GM21576 (cell line): ENCODE measurements around the gene CCNY.
"Not testable (repeated sequence)": the region's sequence is repeated elsewhere in the genome, so short reads cannot be mapped to it uniquely, and the experiment has no call there.

Experiments
- ATAC-seq: cut with Tn5 transposase; IDR thresholded peaks from one replicate; pipeline ENCODE4 v1.9.1; 2021; ENCODE audit warnings: mild to moderate bottlenecking, moderate library complexity; ENCODE audit not compliant: unreplicated experiment

Gene CCNY

DNA sequence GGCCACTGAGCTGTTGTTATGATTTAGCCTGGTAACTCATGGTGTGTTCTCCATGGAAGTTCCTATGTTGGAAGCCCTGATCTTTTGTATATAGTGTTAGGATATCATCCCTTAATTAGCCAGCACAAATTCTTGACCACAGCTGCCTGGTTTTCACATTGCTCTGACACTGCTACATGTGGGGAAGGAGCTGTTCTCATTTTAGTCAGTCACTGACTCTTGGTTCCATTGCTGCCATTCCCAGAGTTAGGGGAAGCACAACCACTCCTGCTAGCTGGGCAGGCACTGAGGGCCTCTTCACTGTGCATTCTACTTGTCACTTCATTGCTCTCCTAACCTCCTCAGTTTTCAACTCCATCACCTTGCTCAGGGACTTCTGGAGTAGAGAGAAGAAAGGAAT is 170.4 kb downstream of the CCNY start:
- ATAC-seq, result no peak

DNA sequence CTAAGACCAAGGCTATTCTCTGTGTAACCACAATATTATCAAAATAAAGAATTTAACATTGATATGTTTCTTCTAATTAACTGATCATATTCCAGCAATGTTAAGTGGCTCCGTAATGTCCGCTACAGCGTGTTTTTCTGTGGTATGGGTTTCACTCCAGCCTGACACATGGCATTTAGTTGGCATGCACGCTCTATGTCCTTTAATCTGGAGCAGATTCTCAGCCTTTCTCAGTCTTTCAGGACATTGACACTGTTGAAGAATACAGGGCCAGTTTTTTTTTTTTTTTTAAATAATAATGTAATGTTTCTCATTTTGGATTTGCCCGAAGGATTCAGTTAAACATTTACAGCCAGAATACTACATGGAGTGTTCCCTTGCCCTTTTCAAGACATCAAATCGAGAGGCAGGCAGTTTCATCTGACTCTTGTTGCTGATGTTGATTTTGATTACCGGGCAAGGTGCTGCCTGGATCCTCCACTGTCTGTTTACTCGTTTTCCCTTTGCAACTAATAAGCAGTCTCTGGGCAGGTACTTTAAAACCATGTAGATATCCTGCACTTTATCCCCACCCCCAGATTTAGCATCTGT is 171.3 kb downstream of the CCNY start:
- ATAC-seq, result no peak

DNA sequence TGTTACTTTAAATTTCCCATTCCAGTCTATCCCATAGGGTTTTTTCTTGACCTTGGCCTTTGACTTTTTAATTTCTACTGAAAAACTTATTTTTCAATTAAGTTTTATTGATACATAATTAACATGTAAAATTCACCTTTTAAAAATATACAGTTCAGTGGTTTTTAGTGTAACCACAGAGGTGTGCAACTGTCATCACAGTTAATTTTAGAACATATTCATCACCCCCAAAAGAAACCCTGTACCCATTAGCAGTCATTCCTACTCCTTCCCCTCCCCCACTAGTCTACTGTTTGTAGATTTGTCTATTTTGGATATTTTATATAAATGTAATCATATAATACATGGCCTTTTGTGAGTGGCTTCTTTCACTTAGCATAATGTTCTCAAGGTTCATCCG is 172.3 kb downstream of the CCNY start:
- no peak for ATAC-seq

DNA sequence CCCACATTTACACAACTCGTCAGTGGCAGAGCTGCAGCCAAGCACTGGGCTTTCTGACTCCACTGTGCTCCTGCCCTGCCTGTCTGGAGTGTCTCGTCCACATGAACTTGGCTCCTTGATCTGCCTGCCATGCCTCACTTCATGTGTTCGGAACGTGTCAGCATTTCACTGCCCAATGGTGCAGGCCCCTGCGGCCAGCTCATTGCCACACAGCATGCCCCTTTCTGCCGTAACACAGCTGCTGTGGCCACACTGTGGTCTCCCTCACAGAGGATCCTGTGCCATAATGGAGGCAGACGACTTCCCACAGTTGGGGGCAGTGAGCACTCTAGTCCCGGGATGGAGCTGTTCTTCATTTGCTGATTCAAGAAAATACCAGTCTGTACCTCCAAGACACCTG is 174.6 kb downstream of the CCNY start:
- no peak for ATAC-seq

DNA sequence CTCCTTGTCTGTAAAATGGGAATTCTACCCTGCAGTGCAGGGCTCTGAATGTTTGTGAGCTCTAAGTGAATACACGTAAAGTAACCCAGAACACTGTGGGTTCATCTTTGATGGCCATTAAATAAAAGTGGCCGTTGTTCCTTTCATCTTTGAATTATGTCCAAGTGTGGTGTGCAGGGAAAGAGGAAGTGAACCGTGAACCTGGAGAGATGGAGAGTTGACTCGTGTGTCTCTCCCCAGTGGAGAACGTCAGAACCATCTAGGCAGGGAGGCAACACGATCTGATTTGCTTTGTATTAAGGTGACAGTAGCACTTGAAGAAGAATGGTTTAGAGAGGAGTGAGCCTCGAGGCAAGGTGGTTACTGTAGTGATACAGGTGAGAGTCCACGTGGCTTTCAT is 175.3 kb downstream of the CCNY start:
- no peak for ATAC-seq

DNA sequence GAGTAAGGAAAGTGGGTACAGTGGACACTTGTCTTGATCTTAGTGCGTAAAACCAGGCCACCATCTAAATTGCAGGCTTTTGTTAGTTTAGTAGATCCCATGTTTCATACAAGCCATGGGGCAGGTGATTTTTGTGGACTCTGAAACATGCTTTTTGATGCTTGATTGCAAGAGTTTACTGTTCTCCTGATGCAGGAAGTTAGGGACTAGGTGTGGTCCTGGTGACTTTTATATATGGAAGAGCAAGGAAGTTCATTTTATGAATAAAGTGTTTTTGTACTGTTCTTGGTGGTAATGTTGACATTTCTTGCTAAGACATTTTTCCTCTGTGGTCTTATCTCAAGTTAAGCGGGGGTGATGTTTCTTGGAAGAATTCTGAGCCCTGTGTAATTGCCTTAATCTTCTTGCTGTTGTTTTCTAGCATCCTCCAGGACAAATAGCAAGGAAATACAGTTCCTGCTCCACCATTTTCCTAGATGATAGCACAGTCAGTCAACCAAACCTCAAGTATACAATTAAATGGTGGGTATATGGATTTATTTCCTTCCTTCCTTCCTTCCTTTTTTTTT is 179.9 kb downstream of the CCNY start:
- ATAC-seq, result no peak

DNA sequence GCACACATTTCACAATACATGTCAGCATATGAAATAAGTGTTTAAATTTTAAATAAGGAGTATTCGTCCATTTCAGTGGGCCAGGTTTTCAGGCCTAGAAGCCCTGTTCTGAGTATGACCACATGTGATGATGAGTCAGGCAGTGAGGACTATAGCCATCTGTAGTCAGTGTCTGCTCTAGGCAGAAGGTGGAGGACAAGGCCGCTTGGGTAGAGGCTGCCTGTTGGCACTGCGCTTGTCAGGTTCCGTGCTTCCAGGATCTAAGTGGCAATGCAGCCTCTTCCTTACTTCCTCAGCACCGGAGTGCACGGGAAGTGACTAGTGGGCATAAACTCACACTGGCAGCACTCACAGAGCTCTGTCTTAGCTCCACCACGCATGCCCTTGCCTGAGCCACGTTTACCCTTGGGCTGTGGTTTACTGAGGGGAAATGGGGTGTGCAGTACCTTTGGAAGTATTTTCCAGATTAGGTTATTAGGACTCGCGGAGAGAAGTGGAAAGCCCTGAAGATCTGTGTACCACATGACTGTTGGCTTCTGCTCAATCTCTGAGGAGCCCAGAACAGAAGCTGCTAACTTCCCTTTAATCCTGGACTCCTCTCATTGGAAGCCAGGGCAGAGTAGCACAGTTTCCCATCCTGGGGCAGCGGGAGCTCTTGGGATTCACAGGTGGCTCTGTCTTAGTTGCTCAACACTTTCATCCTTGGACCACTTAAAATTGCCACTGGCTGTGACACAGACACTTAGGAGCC is 181.3 kb downstream of the CCNY start:
- ATAC-seq, result no peak

DNA sequence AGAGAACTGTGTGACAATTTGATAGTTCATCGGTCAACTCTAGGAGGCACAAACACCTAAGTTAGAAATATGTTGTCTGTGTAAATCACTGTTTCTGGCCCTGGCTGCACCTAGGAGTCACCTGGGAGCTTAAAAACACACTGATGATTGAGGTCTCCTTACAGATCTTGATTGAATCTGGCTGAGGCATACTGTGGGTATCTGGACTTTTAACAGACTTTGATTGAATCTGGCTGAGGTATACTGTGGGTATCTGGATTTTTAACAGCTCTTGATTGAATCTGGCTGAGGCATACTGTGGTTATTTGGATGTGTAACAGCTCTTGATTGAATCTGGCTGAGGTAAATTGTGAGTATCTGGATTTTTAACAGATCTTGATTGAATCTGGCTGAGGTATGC is 181.9 kb downstream of the CCNY start:
- not testable (repeated sequence) for ATAC-seq

DNA sequence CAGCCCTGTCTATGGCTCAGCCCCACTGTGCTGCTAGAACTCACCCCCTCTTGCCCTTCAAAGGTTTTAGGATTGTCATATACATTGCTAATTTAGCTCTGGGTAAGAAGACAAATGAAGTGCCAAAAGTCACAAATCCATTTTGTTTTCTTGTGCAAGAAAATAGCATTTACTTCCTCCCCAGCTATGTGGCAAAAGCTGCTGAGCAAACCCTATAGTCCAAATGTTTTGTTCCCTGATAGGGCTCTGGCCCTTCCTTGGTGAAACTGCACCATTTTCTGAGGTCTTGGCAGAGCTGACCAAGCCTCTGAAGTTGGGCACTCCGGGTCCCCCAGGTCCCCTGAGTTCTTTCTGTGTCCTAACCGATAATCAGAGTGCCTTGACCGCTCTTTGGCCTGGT is 184.7 kb downstream of the CCNY start:
- no peak for ATAC-seq

DNA sequence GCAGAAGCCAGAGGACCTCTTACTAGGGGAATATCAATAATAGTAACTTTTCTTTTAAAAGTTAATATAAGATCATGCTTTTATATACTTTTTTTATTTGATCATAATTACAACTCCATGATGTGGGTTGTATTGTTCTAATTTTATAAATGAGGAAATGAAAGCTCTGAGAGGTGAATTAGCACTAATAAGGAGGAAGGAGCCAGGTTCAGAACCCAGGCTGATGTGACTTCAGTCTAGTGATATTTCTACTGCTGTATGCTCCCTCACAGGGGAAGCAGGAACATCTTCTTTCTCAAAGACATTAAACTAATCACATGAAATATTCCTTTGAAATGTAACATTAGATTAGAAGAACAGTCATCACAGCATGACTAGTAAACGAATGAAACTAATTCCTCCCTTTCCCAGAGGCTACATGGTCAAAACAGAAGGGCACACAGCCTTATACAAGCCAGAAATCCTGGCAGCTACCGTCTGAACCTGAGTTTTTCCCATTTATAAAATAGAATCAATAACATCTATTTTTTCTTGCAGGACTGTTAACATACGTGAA is 187.4 kb downstream of the CCNY start:
- no peak for ATAC-seq

DNA sequence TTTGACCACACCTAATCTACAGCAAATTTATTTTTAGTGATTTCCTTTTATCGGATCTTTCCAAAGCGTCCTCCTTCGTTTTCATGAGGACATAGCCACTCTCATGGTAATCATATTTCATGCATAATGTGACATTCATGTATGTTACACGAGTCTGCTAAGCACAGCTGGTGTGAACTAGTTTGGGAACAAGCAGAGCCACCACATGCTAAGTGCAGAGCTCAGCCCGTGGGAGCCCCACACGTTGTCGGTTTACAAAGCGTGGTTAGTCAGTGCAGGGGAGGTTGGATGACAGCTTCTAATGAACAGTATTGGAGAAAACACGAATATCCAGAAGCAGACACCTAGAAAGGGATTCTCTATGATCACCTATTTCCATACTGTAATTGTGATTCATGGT is 190.4 kb downstream of the CCNY start:
- no peak for ATAC-seq

DNA sequence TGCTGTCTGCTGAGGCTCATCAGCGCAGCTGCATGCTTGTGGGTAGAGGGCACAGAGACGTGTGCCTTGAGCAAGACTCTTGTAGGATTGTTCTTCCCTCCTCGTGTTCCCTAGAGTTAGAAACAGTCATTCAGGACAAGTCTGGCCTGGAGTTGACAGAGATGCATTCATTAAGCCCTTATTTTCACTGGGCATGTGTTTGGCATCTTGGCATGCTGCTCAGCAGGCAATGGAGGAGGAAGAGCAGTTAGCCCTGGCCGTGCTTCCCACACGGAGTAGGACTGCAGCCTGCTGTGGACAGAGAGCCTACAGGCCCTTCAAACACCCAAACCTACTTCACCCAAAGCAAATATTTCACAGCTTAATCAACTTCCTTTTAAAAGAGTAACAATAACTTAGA is 195.8 kb downstream of the CCNY start:
- ATAC-seq, result no peak

DNA sequence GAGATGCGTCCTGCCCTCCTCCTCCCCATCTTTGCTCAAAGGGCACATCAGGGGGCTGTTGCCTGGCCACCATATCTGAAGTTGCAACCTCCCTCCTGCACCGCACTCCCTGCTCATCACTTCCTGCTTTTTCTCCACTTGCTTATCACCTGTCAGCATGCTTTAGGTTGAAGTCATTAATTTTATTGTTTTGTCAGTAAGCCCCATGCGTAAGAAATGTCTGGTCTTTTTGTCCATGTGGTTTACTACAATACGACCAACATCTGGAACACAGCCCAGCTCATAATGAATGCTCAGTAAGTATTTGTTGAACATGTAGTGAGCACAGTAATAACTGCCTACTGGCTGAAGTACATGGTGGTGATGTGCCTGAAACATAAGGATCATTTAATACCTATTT is 197.3 kb downstream of the CCNY start:
- ATAC-seq, result no peak

DNA sequence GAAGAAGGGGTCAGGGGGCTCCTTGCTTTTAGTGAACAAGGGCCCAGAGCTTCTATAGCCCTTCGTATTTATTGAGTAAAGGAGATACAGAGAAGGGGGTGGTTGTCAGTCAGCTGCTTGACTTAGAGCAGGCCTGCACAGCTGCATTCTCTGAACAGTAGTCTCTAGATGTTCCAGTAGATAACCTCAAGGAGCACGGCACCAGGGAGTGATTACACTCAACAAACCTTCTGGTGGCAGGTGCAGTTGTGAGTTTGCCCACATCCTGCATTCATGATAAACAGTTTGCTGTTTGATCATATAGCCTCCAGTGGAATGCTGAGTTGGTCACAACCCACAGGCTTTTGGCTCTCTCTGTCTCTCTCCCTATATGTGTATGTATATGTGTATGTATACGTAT is 198.8 kb downstream of the CCNY start:
- no peak for ATAC-seq

DNA sequence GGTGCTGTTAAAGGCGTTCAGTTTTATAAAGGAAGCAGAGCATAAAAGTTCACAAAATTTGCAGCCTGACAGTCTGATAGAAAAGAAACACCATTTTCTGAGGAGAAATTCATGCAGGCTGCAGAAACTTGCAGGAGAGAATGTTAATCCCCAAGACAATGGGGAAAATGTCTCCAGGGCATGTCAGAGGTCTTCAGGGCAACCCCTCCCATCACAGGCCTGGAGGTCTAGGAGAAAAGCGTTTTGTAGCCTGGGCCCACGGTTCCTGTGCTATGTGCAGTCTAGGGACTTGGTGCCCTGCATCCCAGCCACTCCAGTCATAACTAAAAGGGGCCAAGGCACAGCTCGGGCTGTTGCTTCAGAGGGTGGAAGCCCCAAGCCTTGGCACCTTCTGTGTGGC is 200.5 kb downstream of the CCNY start:
- ATAC-seq, result no peak

DNA sequence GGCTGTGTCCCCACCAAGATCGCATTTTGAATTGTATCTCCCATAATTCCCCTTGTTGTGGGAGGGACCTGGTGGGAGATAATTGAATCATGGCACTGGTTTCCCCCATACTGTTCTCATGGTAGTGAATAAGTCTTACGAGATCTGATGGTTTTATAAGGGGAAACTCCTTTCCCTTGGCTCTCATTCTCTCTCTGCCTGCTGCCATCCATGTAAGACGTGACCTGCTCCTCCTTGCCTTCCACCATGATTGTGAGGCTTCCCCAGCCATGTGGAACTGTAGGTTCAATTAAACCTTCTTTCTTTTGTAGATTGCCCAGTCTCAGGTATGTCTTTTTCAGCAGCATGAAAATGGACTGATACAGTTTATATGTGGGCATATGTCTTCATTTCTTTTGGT is 201.6 kb downstream of the CCNY start:
- ATAC-seq, result not testable (repeated sequence)

DNA sequence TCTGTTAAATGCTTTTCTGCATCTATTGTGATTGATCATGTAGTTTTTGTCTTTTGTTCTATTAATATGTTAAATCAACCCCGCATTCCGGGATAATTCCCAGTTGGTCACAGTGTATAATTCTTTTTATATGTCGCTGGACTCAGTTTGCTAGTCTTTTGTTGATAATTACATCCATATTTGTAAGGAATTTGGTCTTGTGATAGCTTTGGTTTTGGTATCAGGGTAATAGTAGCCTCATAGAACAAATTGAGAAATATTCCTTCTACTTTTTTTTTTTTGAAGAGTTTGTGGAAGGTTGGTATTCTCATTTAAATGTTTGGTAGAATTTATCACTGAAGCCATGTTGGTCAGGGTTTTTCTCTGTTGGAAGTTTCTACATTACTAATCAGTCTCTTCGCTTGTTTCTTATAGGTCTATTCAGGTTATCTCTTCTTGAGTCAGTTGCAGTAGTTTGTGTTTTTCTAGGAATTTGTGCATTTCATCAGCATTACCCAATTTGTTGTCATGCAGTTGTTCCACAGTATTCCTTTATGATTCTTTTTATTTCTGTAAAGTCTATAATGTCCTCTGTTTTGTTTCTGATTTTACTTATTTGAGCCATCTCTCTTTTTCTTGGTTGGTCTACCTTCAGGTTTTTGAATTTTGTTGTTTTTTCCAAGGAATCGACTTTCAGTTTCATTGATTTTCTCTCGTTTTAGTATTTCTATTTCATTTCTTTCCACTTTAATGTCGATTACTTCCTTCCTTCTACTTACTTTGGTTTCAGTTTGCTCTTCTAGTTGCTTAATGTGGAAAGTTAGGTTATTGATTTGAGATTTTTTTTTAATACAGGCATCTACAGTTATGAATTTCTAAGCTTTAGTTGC is 204.2 kb downstream of the CCNY start:
- no peak for ATAC-seq

DNA sequence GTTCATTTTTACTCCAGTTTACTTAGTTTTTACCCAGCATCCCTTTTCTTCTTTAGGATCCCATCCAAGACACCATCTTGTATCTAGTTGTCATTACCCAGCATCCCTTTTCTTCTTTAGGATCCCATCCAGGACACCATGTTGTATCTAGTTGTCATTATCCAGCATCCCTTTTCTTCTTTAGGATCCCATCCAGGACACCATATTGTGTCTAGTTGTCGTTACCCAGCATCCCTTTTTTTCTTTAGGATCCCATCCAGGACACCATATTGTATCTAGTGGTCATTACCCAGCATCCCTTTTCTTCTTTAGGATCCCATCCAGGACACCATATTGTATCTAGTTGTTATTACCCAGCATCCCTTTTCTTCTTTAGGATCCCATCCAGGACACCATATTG is 205.4 kb downstream of the CCNY start:
- ATAC-seq, result no peak

DNA sequence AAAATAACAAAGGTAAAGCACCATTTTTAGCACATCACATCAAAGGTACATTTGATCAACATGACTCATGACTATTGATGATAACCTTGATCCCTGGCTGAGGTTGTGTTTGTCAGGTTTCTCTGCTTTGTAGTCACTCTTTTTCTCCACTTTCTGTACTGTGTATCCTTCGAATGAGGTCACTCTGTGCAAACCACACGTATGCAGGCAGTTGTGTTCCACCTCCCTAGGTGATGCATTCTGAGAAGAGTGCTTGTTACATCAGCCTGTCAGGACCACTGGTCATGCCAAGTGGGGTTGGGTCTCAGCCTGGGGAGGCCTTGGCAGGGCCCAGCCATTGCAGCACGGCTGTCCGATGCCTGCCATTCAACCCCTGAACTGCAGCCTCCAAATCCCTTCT is 206.0 kb downstream of the CCNY start:
- no peak for ATAC-seq

DNA sequence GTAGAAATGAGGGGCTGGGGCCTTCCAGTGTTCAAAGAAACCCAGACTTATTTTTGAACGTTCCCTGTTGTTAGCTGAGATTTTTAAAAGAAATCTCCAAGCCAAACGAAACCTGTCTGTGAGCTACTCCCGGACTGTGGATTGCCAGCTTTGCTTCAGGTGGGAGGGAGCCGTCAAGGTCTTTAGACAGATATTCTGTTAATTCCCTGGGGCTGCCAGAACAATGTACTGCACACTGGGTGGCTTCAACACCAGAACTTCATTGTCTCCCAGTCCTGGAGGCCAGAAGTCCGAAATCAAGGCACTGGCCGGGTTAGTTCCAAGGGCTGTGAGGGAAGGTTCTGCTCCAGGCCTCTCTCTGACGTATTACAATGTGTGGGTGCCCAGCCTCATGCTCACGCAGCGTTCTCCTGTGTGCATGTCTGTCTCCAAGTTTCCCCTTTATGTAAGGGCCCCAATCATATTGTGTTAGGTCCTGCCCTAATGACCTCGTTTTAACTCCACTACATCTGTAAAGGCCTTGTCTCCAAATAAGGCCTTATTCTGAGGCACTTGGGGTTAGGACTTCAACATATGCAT is 208.9 kb downstream of the CCNY start:
- ATAC-seq, result no peak
